ENCODE measurements around the gene GARIN3.

Gene GARIN3

GRCh38 chr5:157120102-157120501, 46.0 kb downstream of the GARIN3 start:
- no peak for TF ChIP-seq CTCF (IDR thresholded peaks at IDR 0.05; ENCODE audit: insufficient read depth, missing control alignments)
- FAIRE-seq (no peak), DNase-seq (ENCODE audit: insufficient read length, low spot score) (no peak)

DNA sequence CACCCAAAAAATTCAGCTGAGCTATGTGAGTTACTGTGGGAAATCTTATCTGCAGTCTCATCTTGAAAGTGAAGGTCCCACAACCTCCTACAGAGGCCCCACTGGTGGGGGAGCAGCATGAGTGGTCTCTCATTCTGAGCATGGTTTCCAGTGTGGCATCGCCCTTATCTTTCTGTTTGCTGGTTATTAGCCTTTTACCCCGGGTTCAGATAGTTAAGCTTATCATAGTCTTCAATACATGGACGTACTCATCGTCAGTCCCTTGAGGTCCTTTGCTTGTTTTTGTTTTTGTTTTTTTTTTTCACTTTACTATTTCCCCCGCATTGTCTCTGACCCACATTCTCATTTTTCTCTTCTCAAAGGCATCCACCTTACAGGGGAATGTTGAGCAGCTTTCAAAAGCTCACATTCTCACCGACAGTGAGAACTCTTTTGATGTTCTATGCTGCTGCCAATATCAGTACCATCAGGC, 49.5 kb downstream of the GARIN3 start:
- no peak for DNase-seq (ENCODE audit: insufficient read length, low spot score)
- no peak for TF ChIP-seq CTCF (IDR thresholded peaks at IDR 0.05; ENCODE audit: insufficient read depth, missing control alignments)
- no peak for FAIRE-seq

GRCh38 chr5:157115502-157115901, 50.6 kb downstream of the GARIN3 start:
- DNase-seq (ENCODE audit: insufficient read length, low spot score) (no peak), FAIRE-seq (no peak)
- no peak for TF ChIP-seq CTCF (IDR thresholded peaks at IDR 0.05; ENCODE audit: insufficient read depth, missing control alignments)

- DNase-seq (ENCODE audit: insufficient read length, low spot score) (no peak), FAIRE-seq (no peak)
These were observed 51.1 kb downstream of the GARIN3 start for GRCh38 chr5:157115012-157115411.

DNA sequence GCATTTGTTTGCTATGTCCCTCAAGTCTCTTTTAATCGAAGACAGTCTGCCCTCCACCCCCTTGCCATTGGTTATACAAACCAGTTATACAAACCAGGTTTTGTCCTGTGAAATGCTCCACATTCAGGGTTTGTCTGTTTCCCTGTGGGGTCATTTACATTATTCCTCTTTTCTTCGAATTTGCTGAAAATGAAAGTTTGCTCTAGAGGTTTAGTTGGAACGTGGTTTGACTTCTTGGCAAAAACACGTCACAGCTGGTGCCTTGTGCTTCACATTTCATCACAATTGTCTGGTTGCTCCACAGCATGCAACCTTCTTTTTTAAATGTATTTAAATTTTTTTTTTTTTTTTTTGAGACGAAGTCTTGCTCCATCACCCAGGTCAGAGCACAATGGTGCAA, 53.1 kb downstream of the GARIN3 start:
- DNase-seq (ENCODE audit: insufficient read length, low spot score) (no peak), FAIRE-seq (no peak)
- no peak for TF ChIP-seq CTCF (IDR thresholded peaks at IDR 0.05; ENCODE audit: insufficient read depth, missing control alignments)

More at GRCh38 chr5:157115012-157115411, 51.1 kb downstream of the GARIN3 start:
- no peak for TF ChIP-seq CTCF (IDR thresholded peaks at IDR 0.05; ENCODE audit: insufficient read depth, missing control alignments)

Measured in D721Med (cell line).